GM18517 (cell line): ENCODE measurements around the gene ZDHHC18.
"Not testable (repeated sequence)": the region's sequence is repeated elsewhere in the genome, so short reads cannot be mapped to it uniquely, and the experiment has no call there.

ENCODE experiments used
- ATAC-seq: cut with Tn5 transposase; IDR thresholded peaks from one replicate; pipeline ENCODE4 v1.9.1; 2021; ENCODE audit warnings: mild to moderate bottlenecking, moderate library complexity; ENCODE audit not compliant: unreplicated experiment

The ZDHHC18 gene

DNA sequence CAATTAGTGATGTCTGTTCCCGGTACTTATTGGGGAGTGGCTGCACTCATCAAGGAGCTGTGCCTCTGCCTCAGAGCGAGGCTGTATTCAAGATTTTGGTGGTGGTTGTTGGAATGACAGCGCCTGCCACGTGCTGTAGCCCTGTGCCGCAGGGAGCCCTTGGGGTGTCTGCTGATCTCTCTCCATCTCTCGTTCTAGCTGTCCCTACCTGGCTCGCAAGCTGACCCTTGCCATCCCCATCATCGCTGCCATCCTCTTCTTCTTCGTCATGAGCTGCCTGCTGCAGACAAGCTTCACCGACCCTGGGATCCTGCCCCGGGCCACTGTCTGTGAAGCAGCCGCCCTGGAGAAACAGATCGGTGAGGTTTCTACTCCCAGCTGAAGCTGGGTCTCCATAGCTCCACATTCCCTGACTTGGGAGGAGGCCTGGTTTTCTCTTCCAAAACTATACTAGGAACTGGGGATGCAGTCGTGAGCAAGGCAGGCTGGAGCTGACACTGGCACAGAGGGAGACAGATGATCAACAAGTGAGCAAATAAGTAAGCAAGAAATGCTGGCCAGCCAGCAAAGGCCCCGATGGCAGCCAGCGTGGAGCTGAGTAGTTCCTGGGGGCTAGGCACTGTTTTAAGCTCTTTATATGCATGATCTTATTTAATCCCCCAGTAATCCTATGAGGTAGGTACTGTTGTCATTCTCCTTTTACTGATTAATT is 5.9 kb downstream of the ZDHHC18 start:
- no peak for ATAC-seq

DNA sequence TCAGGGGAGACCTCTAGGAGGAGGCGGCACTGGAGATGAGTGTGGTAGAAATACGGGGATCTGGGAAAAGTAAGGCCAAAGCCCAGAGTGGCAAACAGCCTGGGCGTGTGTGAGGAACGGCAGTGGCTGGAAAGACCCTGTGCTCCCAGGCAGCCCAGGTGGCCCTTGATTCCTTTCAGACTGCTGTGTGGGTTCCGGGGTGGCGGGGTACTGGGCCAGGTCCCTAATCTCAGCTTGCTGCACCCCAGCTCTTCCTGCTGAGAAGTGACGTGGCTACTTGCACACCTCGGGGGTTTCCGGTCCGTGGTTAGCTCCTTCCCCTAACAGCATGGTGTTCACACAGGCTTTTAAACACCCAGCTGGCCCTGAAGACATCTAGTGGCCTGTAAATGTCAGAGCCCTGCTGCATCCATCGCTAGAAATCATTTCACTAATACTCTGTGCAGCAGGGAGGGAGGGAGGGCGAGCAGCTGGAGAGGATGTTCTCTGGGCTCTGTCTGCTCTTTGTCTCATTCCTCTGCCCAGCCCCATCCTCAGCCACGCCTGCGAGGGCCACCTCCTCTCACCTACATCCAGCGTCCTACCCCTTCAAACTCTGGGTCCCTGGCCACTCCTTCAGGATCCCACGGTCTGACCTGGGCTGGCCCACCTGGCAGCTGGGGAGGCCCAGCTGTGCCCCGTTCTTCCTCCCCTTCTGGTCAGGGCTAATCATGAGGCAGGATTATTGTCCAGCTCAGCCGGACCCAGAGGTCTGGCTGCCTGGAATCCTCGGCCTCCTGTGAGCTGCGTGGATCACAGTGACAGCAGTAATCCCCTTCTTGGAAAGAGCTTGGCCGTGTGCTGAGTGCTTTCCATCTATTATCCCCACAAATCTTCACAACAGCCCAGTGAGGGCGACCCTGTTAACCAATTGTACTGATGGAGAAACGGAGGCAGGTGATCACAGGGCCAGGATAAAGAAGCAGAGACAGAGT is 7.2 kb downstream of the ZDHHC18 start:
- ATAC-seq: peak; percentile 72

DNA sequence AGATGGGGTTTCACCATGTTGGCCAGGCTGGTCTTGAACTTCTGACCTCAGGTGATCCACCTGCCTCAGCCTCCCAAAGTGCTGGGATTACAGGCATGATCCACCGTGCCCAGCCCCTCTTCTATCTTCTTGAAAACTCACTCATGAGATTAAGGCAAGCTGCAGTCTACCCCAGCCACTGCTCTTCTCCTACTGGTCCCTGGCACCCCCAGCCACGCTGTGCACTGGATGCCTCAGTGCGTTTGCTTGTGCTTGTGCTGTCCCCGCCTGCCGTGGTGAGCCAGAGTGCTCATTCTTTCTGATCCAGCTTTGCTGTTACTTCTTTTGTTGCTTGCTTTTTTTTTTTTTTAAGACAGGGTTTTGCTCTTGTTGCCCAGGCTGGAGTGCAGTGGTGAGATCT is 11.2 kb downstream of the ZDHHC18 start:
- not testable (repeated sequence) for ATAC-seq

DNA sequence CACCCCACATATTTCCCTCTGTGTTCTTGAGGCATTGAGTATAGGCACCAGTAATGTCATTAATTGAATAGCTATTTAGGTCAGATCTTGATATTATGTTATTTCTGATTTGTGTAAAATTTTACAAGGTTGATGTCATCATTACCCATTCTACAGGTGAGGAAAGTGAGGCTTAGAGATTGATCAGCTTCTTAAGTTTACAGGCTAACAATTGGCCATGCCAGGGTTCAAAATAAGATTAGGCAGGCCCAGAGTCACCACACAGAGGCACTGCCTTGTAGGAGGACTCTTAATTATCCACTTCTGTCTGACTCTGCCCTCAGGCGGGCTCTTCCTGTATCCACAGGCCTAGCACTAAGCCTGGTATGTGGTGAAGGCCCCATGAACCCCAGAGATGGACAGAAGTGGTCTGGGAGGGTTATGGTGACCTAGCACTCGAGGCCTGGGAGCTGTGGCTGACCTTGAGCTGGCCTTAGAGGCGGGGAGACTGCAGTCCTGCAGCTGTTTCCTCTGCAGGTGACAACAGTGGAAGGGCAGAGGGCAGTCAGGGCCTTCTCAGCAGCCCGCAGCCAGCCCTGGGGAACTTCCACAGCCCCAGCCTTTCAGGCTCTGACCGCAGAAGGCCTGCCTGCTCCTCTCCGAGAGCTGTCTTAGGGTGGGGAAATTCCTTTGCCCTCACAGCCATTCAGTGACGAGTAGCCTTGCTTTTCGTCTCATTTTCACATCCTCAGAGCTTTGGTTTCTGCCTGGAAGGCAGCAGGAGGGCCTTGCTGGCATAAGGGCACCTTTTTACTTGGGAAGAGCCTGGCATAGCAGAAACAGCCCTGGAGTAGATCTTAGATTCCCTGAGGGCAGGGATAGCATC is 12.2 kb downstream of the ZDHHC18 start:
- ATAC-seq: peak; percentile 82

DNA sequence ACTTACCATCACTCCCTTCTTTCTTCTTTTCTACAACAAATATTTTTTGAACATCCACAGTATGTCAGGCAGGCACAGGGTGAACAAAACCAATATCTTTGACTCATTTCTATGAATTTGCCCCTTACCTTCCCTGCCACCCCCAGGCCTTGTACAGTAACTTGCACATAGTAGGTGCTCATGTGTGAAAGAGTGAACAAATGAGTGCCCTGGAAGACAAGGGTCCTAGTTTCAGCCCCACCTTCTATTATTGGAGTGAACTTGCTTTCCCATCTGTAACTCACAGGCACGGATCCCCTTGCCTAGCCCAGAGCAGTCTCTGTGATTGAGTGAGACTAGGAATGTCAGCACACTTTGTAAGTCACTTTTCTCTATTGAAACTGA is 12.8 kb downstream of the ZDHHC18 start:
- ATAC-seq: no peak

DNA sequence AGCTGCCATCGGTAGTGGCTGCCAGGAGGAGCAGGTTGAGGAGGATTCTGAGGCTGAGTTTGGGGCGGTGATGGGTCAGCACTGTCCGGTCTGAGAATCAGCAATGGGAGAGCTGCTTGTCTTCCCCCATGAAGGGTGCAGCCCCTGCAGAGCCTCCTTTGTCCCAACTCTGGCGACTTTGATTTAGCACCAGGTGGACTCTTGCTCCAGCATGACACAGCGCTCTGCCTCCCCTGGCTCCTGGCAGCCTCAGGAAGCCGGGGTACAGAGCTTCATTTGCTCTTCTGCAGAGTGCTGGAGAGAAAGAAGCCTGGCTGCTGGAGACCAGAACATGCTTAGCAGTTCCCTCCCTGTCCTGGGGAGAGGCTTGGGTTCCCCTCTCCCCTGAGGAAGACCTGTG is 13.3 kb downstream of the ZDHHC18 start:
- ATAC-seq: no peak

DNA sequence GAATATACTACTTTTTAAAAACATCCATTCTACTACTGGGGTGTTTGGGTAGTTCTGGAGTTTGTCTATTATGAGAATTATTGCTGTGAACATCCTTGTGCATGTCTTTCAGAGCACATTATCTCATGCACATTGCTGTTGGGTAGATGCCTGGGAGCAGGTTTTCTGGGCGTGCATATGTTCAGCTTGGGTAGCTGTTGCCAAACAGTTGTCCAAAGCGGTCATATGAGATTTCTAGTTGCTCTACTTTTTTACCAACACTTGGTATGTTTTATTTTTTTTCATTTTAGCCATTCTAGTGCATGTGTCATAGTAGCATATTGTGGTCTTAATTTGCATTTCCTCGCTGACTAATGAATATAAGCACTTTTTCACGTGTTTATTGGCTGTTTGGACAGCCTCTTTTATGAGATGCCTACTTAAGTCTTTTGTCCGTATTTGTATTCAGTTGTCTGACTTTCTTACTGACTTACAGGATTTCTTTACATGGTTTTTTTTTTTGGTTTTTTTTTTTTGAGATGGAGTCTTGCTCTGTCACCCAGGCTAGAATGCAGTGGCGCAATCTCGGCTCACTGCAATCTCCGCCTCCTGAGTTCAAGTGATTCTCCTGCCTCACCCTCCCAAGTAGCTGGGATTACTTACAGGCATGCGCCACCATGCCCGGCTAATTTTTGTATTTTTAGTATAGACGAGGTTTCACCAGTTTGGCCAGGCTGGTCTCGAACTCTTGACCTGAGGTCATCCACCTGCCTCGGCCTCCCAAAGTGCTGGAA is 18.1 kb downstream of the ZDHHC18 start:
- no peak for ATAC-seq

DNA sequence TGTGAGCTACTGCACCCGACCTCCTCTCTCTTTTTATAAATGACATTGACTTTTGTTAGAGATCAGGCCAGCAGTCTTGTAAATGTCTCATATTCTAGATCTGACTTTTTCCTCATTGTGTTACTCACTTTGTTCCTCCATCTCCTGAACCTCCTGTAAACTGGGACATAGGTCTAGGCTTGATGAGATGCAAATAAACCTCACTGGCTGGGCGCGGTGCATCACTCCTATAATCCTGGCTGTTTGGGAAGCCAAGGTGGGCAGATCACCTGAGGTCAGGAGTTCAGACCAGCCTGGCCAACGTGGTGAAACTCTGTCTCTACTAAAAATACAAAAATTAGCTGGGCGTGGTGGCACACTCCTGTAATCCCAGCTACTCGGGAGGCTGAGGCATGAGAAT is 21.3 kb downstream of the ZDHHC18 start:
- not testable (repeated sequence) for ATAC-seq

DNA sequence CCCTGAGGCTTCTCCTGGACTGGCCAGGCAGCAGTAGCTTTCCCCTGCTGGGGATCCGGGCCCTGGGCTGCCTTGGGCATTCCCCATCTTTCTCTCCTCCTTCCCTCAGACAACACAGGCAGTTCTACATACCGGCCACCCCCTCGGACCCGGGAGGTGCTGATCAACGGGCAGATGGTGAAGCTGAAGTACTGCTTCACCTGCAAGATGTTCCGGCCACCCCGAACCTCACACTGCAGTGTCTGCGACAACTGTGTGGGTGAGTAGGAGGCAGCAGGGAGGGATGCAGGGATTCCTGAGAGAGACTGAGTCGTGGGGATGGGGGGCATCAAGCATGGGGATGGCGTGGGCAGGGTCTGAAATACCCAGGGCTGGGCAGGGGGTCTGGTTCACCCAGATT is 22.0 kb downstream of the ZDHHC18 start:
- no peak for ATAC-seq

DNA sequence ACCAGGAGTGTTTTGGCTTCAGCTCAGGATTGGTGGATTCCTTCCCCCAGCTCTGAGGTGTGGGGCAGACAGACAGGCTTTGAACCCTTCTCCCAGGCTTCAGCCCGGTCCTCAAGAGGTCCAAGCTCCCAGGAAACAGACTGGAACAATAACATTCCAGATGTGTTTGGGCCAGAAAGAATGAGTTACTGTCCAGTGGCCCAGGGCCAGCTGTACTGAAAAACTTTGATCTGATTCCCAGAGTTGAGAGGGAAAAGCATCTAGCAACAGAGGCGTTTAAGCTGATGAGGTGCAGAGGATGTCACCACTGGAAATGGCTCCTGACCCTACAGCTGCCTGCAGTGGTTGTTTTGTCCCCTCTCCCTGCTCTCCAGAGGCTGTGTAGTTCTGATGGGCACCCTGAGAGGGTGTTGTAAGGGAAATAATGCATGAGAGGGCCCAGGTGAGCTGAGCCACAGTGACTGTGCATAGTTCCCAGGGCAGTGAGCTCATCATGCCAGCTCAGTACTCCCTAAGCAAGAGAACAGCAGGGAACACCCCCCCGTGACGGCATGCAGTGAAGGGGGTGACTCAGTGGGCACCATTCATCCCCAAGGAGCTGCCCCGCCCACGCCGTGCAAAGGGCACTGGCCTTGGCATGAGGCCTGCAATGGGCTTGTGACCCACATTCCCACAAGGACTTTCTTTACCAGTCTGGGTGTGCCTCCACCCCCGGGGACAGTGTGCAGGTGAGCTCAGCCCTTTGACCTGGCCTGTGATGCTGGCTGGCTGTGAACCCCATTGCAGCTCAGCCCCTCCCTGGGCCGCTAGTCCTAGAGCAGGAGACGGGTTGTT is 22.7 kb downstream of the ZDHHC18 start:
- no peak for ATAC-seq

DNA sequence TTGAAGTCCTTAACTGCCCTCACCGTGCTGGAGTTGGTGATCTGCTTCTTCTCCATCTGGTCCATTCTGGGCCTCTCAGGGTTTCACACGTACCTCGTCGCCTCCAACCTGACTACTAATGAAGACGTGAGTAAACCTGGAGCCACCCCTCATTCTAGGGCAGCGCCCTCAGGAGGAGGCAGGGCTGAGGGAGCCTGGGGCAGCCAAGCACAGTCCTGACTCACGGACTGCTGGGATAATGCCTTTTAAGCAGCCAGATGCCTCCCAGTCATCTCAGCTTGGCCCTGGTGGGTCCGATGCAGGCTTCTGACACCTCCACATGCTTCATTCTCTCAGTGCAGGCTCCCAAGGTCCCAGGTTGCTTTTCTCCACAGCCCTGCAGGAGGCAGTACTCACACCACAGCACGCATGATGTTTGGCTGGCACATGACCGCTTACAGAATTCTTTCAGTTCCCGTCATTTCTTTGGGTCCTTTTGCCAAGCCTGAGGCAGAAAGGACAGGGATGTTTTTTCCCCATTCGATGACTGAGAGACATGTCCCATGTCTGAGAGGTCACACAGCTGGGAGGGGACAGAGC is 24.7 kb downstream of the ZDHHC18 start:
- no peak for ATAC-seq

DNA sequence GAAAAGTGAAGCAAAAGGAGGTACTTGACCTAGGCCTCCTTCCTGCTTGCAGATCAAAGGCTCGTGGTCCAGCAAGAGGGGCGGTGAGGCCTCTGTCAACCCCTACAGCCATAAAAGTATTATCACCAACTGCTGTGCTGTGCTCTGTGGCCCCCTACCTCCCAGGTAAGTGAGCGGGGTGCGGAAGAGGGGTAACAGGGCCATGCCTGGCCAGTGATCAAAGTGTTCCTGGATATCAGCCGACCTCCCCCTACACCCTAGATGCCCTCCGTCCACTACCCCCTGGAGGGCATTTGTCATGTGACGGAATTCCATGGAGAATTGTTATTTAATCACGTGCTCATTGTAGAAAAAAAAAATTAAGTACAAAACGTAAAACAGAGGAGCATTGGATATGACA is 26.2 kb downstream of the ZDHHC18 start:
- ATAC-seq: no peak

DNA sequence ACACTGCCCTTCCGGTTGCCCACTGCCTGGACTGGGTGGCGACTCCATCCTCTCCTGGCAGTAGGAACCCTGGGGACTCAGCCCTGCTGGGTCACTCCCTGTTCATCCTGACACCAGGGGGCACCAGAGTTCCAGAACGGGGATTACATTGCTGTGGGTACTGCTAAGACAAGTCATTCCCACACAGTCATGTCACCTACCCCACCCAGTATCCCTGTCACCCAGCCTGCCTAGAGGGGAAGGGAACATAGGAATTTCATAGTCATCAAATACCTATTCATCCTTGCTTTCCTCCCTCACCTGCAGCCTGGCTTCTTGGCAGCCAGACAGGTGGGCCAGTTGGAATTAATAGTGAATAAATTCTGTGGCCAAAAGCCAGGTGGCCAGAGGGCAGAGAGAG is 26.7 kb downstream of the ZDHHC18 start:
- no peak for ATAC-seq

DNA sequence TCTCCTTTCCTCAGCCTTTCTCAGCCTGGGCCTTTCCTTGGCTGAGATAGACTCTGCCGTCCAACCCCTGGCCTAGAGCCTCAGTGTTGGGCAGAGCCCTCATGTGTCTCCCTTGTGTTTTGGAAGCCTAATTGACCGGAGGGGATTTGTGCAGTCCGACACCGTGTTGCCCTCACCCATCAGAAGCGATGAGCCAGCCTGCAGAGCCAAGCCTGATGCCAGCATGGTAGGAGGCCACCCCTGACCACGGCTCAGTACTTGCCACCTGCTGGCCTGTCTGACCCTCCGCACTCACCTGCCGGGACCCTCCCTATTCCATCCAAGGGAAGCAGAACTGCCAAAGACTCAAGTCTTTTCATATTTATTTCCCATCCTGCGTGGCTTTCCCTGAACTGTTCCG is 27.1 kb downstream of the ZDHHC18 start:
- no peak for ATAC-seq

DNA sequence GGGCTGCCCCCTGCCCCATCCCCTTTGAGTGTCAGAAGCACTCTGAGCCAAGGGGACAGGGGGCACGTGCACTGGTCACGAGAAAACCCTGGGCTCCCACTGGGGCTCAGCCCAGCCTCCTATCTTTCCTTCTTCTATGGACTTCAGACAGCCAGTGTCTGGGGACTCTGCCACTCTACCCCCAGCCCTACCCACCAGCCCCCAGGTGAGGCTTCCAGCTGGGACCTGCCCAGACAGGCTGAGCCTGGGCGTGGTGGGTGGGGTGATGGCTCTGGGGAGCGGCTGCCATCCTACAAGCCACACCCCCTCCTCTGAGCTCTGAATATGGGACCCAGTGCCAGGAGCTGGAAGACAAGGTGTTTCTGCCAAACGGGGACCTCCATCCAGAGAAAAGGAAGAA is 28.4 kb downstream of the ZDHHC18 start:
- ATAC-seq: no peak

DNA sequence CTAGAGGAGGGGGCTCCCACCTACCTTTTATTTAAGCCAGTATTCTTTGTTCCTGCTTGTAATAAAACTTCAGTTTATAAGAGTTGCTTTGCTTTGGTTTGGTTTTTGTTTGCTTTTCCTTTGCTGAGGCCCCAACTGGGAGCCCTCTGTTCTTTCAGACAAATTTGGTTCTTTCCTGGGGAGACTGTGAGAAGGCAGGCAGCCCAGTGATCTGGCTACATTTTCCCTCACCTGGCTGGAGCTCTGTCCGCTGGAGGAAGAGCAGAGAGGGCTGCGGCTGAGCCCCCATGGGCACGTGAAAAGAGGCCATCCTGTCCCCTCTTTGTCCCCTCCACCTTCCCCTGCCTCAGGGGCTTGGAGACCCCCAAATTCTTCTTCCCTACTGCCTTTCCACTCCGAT is 29.1 kb downstream of the ZDHHC18 start:
- ATAC-seq: no peak

DNA sequence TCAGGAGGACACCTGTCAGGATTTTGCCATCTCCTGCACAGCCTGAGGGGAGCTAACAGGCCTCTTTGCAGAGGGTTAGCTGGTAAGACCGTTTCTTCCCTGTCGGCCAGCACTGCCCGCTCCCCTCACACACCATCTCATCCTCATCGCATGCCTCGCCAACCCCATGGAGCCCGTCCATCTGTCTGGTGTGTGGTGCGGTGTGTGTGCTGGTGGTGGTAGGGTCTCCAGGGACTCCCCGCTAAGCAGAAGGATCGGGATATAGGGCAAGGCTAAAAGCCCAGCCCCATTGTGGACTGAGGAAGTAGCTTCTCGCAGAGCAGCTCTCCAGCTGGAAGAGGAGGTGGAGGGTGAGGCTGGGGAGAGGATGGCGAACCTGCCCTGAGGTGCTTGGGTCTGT is 29.7 kb downstream of the ZDHHC18 start:
- no peak for ATAC-seq

DNA sequence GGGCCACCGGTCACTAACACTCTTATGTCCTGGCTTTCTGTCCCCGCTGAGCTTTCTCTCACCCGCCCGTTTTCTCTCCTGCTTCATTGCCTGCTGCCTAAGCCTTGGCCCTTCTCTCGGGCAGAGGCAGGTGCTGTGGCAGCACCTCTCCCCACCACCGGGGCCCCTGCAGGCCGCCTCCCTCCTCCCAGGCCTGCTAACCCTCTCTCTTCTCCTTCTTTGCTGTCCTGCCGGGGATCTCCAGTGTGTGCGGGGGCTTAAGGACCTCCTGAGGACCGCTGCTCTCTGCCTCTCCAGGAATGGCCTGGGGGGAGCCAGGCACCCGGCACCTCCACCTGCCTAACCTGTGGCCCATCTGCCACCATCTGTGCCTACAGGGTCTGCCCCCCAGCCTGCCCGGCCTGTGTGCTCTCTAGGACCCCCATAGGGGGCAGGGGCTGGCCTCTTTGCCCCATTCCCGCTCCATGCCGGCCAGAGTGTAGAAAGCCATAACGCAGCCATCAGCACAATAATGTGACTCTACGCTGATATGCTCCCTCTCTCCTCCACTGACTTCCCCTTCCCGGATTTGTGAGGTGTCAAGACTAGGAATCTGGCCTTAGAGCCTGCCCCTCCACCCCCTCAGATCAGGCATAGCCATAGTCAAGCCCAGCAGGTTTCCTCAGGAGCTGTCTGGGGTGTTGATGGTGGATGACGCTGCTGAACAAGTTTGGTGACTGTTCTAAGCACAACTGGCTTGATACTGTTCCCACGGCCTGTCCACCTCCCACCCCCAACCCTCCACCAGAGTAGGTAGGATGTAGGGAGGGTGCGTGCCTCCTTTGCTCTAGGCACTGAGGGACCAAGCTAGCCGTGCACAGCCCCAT is 30.3 kb downstream of the ZDHHC18 start:
- ATAC-seq: no peak
